Small intestine (tissue), 7 donors: ENCODE measurements around the gene ZNF521. TPM values are rescaled to one million over a fixed set of nuclear protein-coding genes. Genes with fewer than 3 reads are reported as not detected.

Experiments used
- DNase-seq, 2 donors: peaks; one replicate each; pipeline versions ENCODE4 v3.0.0 to v3.0.0-alpha.2; 2013
- FAIRE-seq: peaks from 2 replicates; lab custom pipeline; 2012; peaks lifted over from hg19 to GRCh38; lab: Jason Lieb, UNC
- H3K27ac ChIP-seq, 3 donors: one replicate each; pipeline ENCODE4 v1.5.1; 2013; ENCODE audit warnings: low read length in 2 of 3, mild to moderate bottlenecking in 2 of 3, control low read depth in 1 of 3, inconsistent platforms in 1 of 3, low read depth in 1 of 3, moderate library complexity in 1 of 3
- H3K27me3 ChIP-seq, 3 donors: one replicate each; pipeline ENCODE4 v1.6.1; 2013; ENCODE audit warnings: low read length in 3 of 3, inconsistent platforms in 1 of 3; ENCODE audit not compliant: control insufficient read depth in 3 of 3, insufficient read depth in 3 of 3
- H3K36me3 ChIP-seq, 3 donors: one replicate each; pipeline ENCODE4 v1.6.1; 2013; ENCODE audit warnings: low read length in 3 of 3, inconsistent platforms in 1 of 3, low read depth in 1 of 3, mild to moderate bottlenecking in 1 of 3, moderate library complexity in 1 of 3; ENCODE audit not compliant: control insufficient read depth in 3 of 3, insufficient read depth in 2 of 3
- H3K4me1 ChIP-seq, 3 donors: one replicate each; pipeline ENCODE4 v1.6.1; 2013; ENCODE audit warnings: low read length in 2 of 3, inconsistent platforms in 1 of 3, low read depth in 1 of 3, mild to moderate bottlenecking in 1 of 3, moderate library complexity in 1 of 3; ENCODE audit not compliant: control insufficient read depth in 3 of 3, insufficient read depth in 2 of 3
- H3K4me3 ChIP-seq, 3 donors: one replicate each; pipeline ENCODE4 v1.5.1; 2013; ENCODE audit warnings: low read length in 3 of 3, control low read depth in 1 of 3, inconsistent platforms in 1 of 3, low read depth in 1 of 3, mild to moderate bottlenecking in 1 of 3, moderate library complexity in 1 of 3
- H3K9me3 ChIP-seq, 2 donors: one replicate each; pipeline ENCODE4 v1.6.1; 2013; ENCODE audit warnings: low read depth in 1 of 2, low read length in 1 of 2; ENCODE audit not compliant: control insufficient read depth in 2 of 2, insufficient read depth in 1 of 2
- WGBS, 3 donors: extraction: QIAGEN DNeasy Blood & Tissue Kit; methylation state at CpG; one replicate each; pipeline ENCODE4 v1.1.7; 2013; 5-methylcytosine and 5-hydroxymethylcytosine counted together
- polyA plus RNA-seq, 4 donors: library from polyadenylated mRNA; stranded (reverse) in 3 of 4; unstranded in 1 of 4; fragments of 200-250 nt in 3 of 4; fragments of 120-200 nt in 1 of 4; gene quantifications; one replicate each; pipeline versions ENCODE4 v1.2.1 to v1.2.3, GENCODE V29; 2013
- donor health status: healthy with polysubstance abuse.
- donor health status: control.
- donor health status: control.
- donor health status: Bipolar disorder and iron deficiency.
- donor health status: healthy.

ZNF521 gene
- polyA plus RNA-seq, 4 donors = 3.5 to 5.5 (median 3.9) TPM; not detected in 1

GRCh38 chr18:25282896-25283703, 68.9 kb downstream of the ZNF521 start:
- FAIRE-seq (no peak), DNase-seq (no peak)
- Histone ChIP-seq H3K4me3 (no peak overlapping the region), H3K36me3 (no peaks in the 10 kb centered on the region), H3K9me3 (no peaks in the 10 kb centered on the region), H3K4me1 (no peaks in the 10 kb centered on the region), H3K27me3 (no peaks in the 10 kb centered on the region), H3K27ac (no peak overlapping the region)
- 67 to 75% (median 68%) methylated on average over 4 of the region's 4 CpGs for WGBS, 3 donors

GRCh38 chr18:25282282-25282681, 69.7 kb downstream of the ZNF521 start:
- Histone ChIP-seq H3K4me1 (no peaks in the 10 kb centered on the region), H3K27me3 (no peaks in the 10 kb centered on the region), H3K36me3 (no peaks in the 10 kb centered on the region), H3K9me3 (no peaks in the 10 kb centered on the region), H3K27ac (no peak overlapping the region), H3K4me3 (no peak overlapping the region)
- 49 to 58% (median 54%) methylated on average over 8 of the region's 8 CpGs for WGBS, 3 donors
- DNase-seq (no peak), FAIRE-seq (no peak)

DNA sequence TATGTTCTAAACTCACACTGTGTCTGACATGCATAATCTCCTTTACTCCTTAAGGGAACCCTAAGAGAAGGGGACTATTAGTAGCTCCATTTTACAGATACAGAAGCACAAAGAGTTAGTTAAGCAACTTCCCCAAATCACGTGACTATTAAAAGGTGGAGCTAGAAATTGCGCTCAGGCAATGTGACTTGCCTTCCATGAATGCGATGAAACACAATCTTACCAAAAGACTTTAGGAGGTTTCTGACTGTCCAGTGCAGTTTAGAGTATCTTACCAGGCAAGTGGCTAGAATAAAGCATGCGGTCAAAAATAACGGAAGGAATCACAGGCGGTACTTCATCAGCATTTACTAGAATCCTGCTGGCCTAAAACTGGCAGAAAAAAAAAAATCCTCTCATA, 70.4 kb downstream of the ZNF521 start:
- Histone ChIP-seq H3K4me1 (no peaks in the 10 kb centered on the region), H3K4me3 (no peak overlapping the region), H3K27me3 (no peaks in the 10 kb centered on the region), H3K27ac (no peak overlapping the region), H3K9me3 (no peaks in the 10 kb centered on the region), H3K36me3 (no peaks in the 10 kb centered on the region)
- DNase-seq (no peak), FAIRE-seq (no peak)
- WGBS, 3 donors = 86 to 89% (median 87%) methylated on average over 6 of the region's 6 CpGs

DNA sequence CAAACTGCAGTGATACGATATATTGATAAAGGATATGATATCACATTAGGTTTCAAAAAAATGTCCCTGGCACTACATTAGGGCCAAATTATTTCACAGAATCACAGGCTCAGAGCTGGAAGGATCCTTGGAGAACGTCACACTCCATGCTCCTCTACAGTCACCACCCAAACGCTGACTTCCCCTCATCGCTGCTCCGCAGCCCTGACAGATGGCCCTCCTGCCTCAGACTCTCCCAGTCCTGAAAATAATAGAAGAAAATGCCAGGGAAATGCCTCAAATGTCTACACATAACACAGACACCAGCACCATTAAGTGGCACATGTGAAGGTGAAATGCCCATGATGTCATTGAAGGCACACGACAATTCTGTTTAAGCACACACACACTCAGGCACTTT, 72.0 kb downstream of the ZNF521 start:
- Histone ChIP-seq H3K4me1 (no peaks in the 10 kb centered on the region), H3K27ac (no peak overlapping the region), H3K36me3 (no peaks in the 10 kb centered on the region), H3K9me3 (no peaks in the 10 kb centered on the region), H3K4me3 (no peak overlapping the region), H3K27me3 (no peaks in the 10 kb centered on the region)
- DNase-seq (no peak), FAIRE-seq (no peak)
- WGBS, 3 donors = 70 to 82% (median 74%) methylated on average over 6 of the region's 6 CpGs

GRCh38 chr18:25279556-25279955, 72.4 kb downstream of the ZNF521 start:
- FAIRE-seq = no peak

DNA sequence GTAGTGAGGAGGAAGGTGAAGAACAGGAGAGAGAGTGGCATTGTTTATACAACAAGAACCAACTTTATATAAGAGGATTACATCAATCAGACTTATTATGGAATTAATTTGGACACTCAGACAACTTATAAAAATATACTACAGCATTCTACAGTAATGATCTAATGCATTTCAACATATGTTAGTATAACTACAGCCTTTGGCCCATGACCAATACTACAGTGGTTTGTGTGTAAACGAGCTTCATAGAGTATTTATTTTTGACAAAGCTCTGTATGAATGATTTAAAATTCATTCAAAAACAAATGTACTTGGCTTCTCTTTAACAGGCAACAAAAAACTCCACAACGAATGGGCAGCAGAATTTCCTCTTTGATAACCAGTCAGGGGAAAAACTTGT, 72.8 kb downstream of the ZNF521 start:
- no peaks in the 10 kb centered on the region for H3K36me3 ChIP-seq
- DNase-seq (no peak), FAIRE-seq (no peak)
- no peaks in the 10 kb centered on the region for H3K27me3 ChIP-seq
- H3K9me3 ChIP-seq = no peaks in the 10 kb centered on the region
- H3K4me3 ChIP-seq = no peak overlapping the region
- no peaks in the 10 kb centered on the region for H3K4me1 ChIP-seq
- 34 to 50% (median 36%) methylated on average over 2 of the region's 2 CpGs for WGBS, 3 donors
- no peak overlapping the region for H3K27ac ChIP-seq

More at GRCh38 chr18:25279556-25279955, 72.4 kb downstream of the ZNF521 start:
- Histone ChIP-seq H3K4me3 (no peak overlapping the region), H3K9me3 (no peaks in the 10 kb centered on the region), H3K27ac (no peak overlapping the region), H3K4me1 (no peaks in the 10 kb centered on the region), H3K36me3 (no peaks in the 10 kb centered on the region), H3K27me3 (no peaks in the 10 kb centered on the region)
- no peak for DNase-seq
- WGBS, 3 donors = 66 to 79% (median 78%) methylated on average over 3 of the region's 3 CpGs

- H3K27ac ChIP-seq = no peak overlapping the region
- H3K36me3 ChIP-seq = no peaks in the 10 kb centered on the region
- WGBS, 3 donors = 76 to 82% (median 77%) methylated on average over 4 of the region's 4 CpGs
- DNase-seq (no peak), FAIRE-seq (no peak)
- no peaks in the 10 kb centered on the region for H3K9me3 ChIP-seq
- H3K4me1 ChIP-seq = no peaks in the 10 kb centered on the region
- H3K4me3 ChIP-seq = no peak overlapping the region
- no peaks in the 10 kb centered on the region for H3K27me3 ChIP-seq
Measured at GRCh38 chr18:25278394-25278793, 73.6 kb downstream of the ZNF521 start.

- H3K9me3 ChIP-seq = no peaks in the 10 kb centered on the region
- WGBS, 3 donors = 77 to 85% (median 77%) methylated on average over 11 of the region's 11 CpGs
- DNase-seq (no peak), FAIRE-seq (no peak)
- H3K27ac ChIP-seq = no peak overlapping the region
- H3K4me3 ChIP-seq = no peak overlapping the region
- no peaks in the 10 kb centered on the region for H3K36me3 ChIP-seq
- no peaks in the 10 kb centered on the region for H3K4me1 ChIP-seq
- H3K27me3 ChIP-seq = no peaks in the 10 kb centered on the region
Measured at GRCh38 chr18:25275412-25276001, 76.5 kb downstream of the ZNF521 start.
